ENCODE data around the gene PEPD. TPM values are rescaled to one million over a fixed set of nuclear protein-coding genes. Genes with fewer than 3 reads are reported as not detected.

The PEPD gene
- total RNA-seq, 1 experiment from 2014 or later: 30.2 TPM

- no peak for DNase-seq (ENCODE audit: extremely low read depth, low read depth)
Measured at GRCh38 chr19:33461256-33462111, 60.1 kb downstream of the PEPD start.

GRCh38 chr19:33460221-33460908 is 61.2 kb downstream of the PEPD start:
- no peak for DNase-seq (ENCODE audit: extremely low read depth, low read depth)

GRCh38 chr19:33459222-33460090 is 62.1 kb downstream of the PEPD start:
- DNase-seq (ENCODE audit: extremely low read depth, low read depth): no peak

GRCh38 chr19:33458807-33459206 is 62.8 kb downstream of the PEPD start:
- no peak for DNase-seq (ENCODE audit: extremely low read depth, low read depth)

- no peak for DNase-seq (ENCODE audit: extremely low read depth, low read depth)
Measured at GRCh38 chr19:33458171-33458633, 63.4 kb downstream of the PEPD start.

- DNase-seq (ENCODE audit: extremely low read depth, low read depth): no peak
Measured at GRCh38 chr19:33456845-33457220, 64.8 kb downstream of the PEPD start.

- DNase-seq (ENCODE audit: extremely low read depth, low read depth): no peak
Measured at GRCh38 chr19:33456076-33456844, 65.3 kb downstream of the PEPD start.

GRCh38 chr19:33453265-33453664 is 68.3 kb downstream of the PEPD start:
- DNase-seq (ENCODE audit: extremely low read depth, low read depth): no peak

- no peak for DNase-seq (ENCODE audit: extremely low read depth, low read depth)
Measured at GRCh38 chr19:33450689-33451088, 70.9 kb downstream of the PEPD start.

- no peak for DNase-seq (ENCODE audit: extremely low read depth, low read depth)
Measured at GRCh38 chr19:33449799-33450198, 71.8 kb downstream of the PEPD start.

GRCh38 chr19:33448159-33448516 is 73.5 kb downstream of the PEPD start:
- no peak for DNase-seq (ENCODE audit: extremely low read depth, low read depth)

GRCh38 chr19:33447336-33448158 is 74.0 kb downstream of the PEPD start:
- DNase-seq (ENCODE audit: extremely low read depth, low read depth): no peak

- no peak for DNase-seq (ENCODE audit: extremely low read depth, low read depth)
Measured at GRCh38 chr19:33446330-33447293, 75.0 kb downstream of the PEPD start.

- DNase-seq (ENCODE audit: extremely low read depth, low read depth): no peak
Measured at GRCh38 chr19:33445442-33446329, 75.9 kb downstream of the PEPD start.

GRCh38 chr19:33444562-33445441 is 76.8 kb downstream of the PEPD start:
- no peak for DNase-seq (ENCODE audit: extremely low read depth, low read depth)
